Lung (tissue), 12 donors: Measurements from ENCODE around the gene TNFAIP8. TPM values are rescaled to one million over a fixed set of nuclear protein-coding genes. Genes with fewer than 3 reads are reported as not detected.

Source experiments
- ATAC-seq: fragments of 200-7000 bp; cut with Tn5 transposase; one replicate; pipeline ENCODE4 v1.9.1; 2020; ENCODE audit warnings: moderate number of reproducible peaks; ENCODE audit not compliant: insufficient read depth, low FRiP score
- DNase-seq, 3 donors: peaks; one replicate each; pipeline ENCODE4 v3.0.0-alpha.2; 2013 to 2017
- H3K27ac ChIP-seq, 2 donors: one replicate each; pipeline ENCODE4 v1.5.1; 2013; ENCODE audit warnings: mild to moderate bottlenecking in 2 of 2, moderate library complexity in 2 of 2, control low read depth in 1 of 2, inconsistent platforms in 1 of 2, low read depth in 1 of 2, low read length in 1 of 2
- H3K27me3 ChIP-seq, 3 donors: one replicate each; pipeline ENCODE4 v1.5.1; 2013; ENCODE audit warnings: low read length in 2 of 3; ENCODE audit not compliant: control insufficient read depth in 3 of 3, insufficient read depth in 3 of 3
- H3K36me3 ChIP-seq, 4 donors: one replicate each; pipeline ENCODE4 v1.5.1; 2013; ENCODE audit warnings: low read length in 4 of 4, mild to moderate bottlenecking in 1 of 4, moderate library complexity in 1 of 4; ENCODE audit not compliant: control insufficient read depth in 4 of 4, insufficient read depth in 4 of 4
- H3K4me1 ChIP-seq, 5 donors: one replicate each; pipeline ENCODE4 v1.5.1; 2013; ENCODE audit warnings: low read length in 5 of 5, mild to moderate bottlenecking in 2 of 5, moderate library complexity in 1 of 5; ENCODE audit not compliant: control insufficient read depth in 5 of 5, insufficient read depth in 5 of 5
- H3K4me3 ChIP-seq: one replicate; pipeline ENCODE4 v1.5.1; 2013; ENCODE audit warnings: mild to moderate bottlenecking, control low read depth, moderate library complexity
- H3K9ac ChIP-seq, 2 donors: one replicate each; pipeline ENCODE4 v1.5.1; 2013; ENCODE audit warnings: low read length in 2 of 2, control low read depth in 1 of 2; ENCODE audit not compliant: insufficient read depth in 1 of 2
- H3K9me3 ChIP-seq, 4 donors: one replicate each; pipeline ENCODE4 v1.5.1; 2013; ENCODE audit warnings: low read length in 3 of 4, mild to moderate bottlenecking in 1 of 4, moderate library complexity in 1 of 4; ENCODE audit not compliant: control insufficient read depth in 4 of 4, insufficient read depth in 3 of 4
- CTCF ChIP-seq: IDR thresholded peaks from 2 replicates; pipeline ENCODE4 v1.5.1; 2012; ENCODE audit warnings: mild to moderate bottlenecking; ENCODE audit errors: control extremely low read depth, extremely low read depth
- WGBS, 2 donors: extraction: QIAGEN DNeasy Blood & Tissue Kit; methylation state at CpG; one replicate each; pipeline ENCODE4 v1.1.7; 2013; 5-methylcytosine and 5-hydroxymethylcytosine counted together
- polyA plus RNA-seq, 2 donors: library from polyadenylated mRNA; stranded (reverse); fragments of 200-250 nt; gene quantifications; one replicate each; pipeline ENCODE4 v1.2.1, GENCODE V29; 2013
- total RNA-seq, 2 donors: library from RNA; depleted of rRNA in 1 of 2; stranded (reverse); fragments of >200 nt in 1 of 2; gene quantifications; one replicate each; pipeline ENCODE4 v1.2.1, GENCODE V29; 2014 to 2021
- donor health status: control.
- donor health status: control.
- donor health status: Bipolar disorder and iron deficiency.
- donor health status: healthy.
- donor health status: DM: yes; HTN: yes; CAD: no.

TNFAIP8 gene
- total and polyA plus RNA-seq, 4 donors: 11.5 to 58.9 (median 35.6) TPM

- Histone ChIP-seq H3K9ac (no peak overlapping the region), H3K27me3 (no peaks in the 10 kb centered on the region), H3K4me1 (peaks cover 3 to 11% (median 6%) of the 10 kb centered on the region in 5 donors), H3K36me3 (no peaks in the 10 kb centered on the region), H3K27ac (no peak overlapping the region), H3K9me3 (no peaks in the 10 kb centered on the region), H3K4me3 (no peak overlapping the region)
- ATAC-seq (no peak), DNase-seq (no peak)
- no peak for TF ChIP-seq CTCF
- 51% methylated on average over 4 of the region's 4 CpGs for WGBS, 2 donors
These were observed 12.4 kb downstream of the TNFAIP8 start for GRCh38 chr5:119368238-119368630.

GRCh38 chr5:119370486-119370885 lies 14.7 kb downstream of the TNFAIP8 start:
- 84 to 88% methylated on average over 1 of the region's 1 CpG for WGBS, 2 donors
- Histone ChIP-seq H3K4me1 (peaks cover 3 to 14% (median 10%) of the 10 kb centered on the region in 5 donors), H3K9me3 (no peaks in the 10 kb centered on the region), H3K27me3 (no peaks in the 10 kb centered on the region), H3K4me3 (no peak overlapping the region), H3K27ac (no peak overlapping the region), H3K36me3 (no peaks in the 10 kb centered on the region), H3K9ac (no peak overlapping the region)
- DNase-seq (no peak), ATAC-seq (no peak)
- TF ChIP-seq CTCF: no peak

- Histone ChIP-seq H3K9me3 (no peaks in the 10 kb centered on the region), H3K36me3 (no peaks in the 10 kb centered on the region), H3K9ac (no peak overlapping the region), H3K4me3 (no peak overlapping the region), H3K27me3 (no peaks in the 10 kb centered on the region), H3K27ac (no peak overlapping the region), H3K4me1 (peaks cover 3 to 10% (median 6%) of the 10 kb centered on the region in 5 donors)
- TF ChIP-seq CTCF: no peak
- ATAC-seq (no peak), DNase-seq (no peak)
- WGBS, 2 donors: 39 to 63% methylated on average over 4 of the region's 4 CpGs
These were observed 15.3 kb downstream of the TNFAIP8 start for GRCh38 chr5:119371146-119371545.

GRCh38 chr5:119373449-119373858 lies 17.6 kb downstream of the TNFAIP8 start:
- no peak overlapping the region for H3K9ac ChIP-seq
- peaks cover 0 to 18% (median 2%) of the 10 kb centered on the region in 5 donors for H3K4me1 ChIP-seq
- DNase-seq (no peak), ATAC-seq (no peak)
- no peak overlapping the region for H3K4me3 ChIP-seq
- H3K36me3 ChIP-seq: no peaks in the 10 kb centered on the region
- H3K27ac ChIP-seq: no peak overlapping the region
- no peaks in the 10 kb centered on the region for H3K9me3 ChIP-seq
- 90 to 93% methylated on average over 4 of the region's 4 CpGs for WGBS, 2 donors
- TF ChIP-seq CTCF: no peak
- H3K27me3 ChIP-seq: no peaks in the 10 kb centered on the region
